ENCODE measurements around the gene TMEM186. TPM values are rescaled to one million over a fixed set of nuclear protein-coding genes. Genes with fewer than 3 reads are reported as not detected.

Gene TMEM186
- total and polyA plus RNA-seq, 8 donors: 2.7 to 9.3 (median 4.4) TPM

- ATAC-seq (no peak), FAIRE-seq (no peak), DNase-seq (no peak)
- Histone ChIP-seq H3K36me3 (peaks cover 0 to 47% (median 4%) of the 10 kb centered on the region in 3 donors), H3K27ac (no peak overlapping the region), H3K4me3 (no peak overlapping the region), H3K27me3 (no peaks in the 10 kb centered on the region), H3K9me3 (no peaks in the 10 kb centered on the region), H3K4me1 (no peaks in the 10 kb centered on the region)
- intact Hi-C loops (cut with DNase I): no loop called here
- no peak for TF ChIP-seq CTCF (IDR thresholded peaks at IDR 0.05)
- WGBS, 2 donors: 90 to 92% methylated on average over 18 of the region's 18 CpGs
Measured at GRCh38 chr16:8764525-8765250, 32.8 kb downstream of the TMEM186 start.

GRCh38 chr16:8763899-8764298 is 33.5 kb downstream of the TMEM186 start:
- Histone ChIP-seq H3K27me3 (no peaks in the 10 kb centered on the region), H3K36me3 (peaks cover 0 to 45% (median 4%) of the 10 kb centered on the region in 3 donors), H3K27ac (no peak overlapping the region), H3K4me1 (no peaks in the 10 kb centered on the region), H3K4me3 (no peak overlapping the region), H3K9me3 (no peaks in the 10 kb centered on the region)
- TF ChIP-seq CTCF (IDR thresholded peaks at IDR 0.05): no peak
- FAIRE-seq (no peak), DNase-seq (peak in 1 of 6 donors; percentile 34), ATAC-seq (no peak)
- 85 to 86% methylated on average over 10 of the region's 10 CpGs for WGBS, 2 donors
- intact Hi-C loops (cut with DNase I): no loop called here

DNA sequence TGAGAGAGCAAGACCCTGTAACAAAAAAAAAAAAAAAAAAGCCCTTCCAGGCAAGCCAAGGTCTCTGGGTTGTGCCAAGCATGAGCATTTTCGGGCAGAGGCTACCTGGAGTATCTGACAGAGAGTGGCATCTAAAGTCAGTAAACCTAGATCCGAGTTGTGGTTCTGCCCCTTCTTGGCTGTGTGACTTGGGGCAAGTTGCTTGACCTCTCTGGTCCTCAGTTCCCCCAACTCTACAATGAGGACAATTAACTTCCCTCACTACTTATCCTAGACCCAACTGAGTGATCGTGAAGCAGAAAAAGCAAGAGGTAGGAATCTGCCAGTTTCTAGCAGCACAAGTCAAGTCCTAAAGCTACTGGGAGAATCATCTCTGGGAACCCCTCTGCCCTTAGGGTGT is 34.4 kb downstream of the TMEM186 start:
- H3K9me3 ChIP-seq: no peaks in the 10 kb centered on the region
- 94 to 96% methylated on average over 3 of the region's 3 CpGs for WGBS, 2 donors
- intact Hi-C loops (cut with DNase I): no loop called here
- H3K27me3 ChIP-seq: no peaks in the 10 kb centered on the region
- no peak for TF ChIP-seq CTCF (IDR thresholded peaks at IDR 0.05)
- no peak for FAIRE-seq
- H3K4me3 ChIP-seq: no peak overlapping the region
- H3K36me3 ChIP-seq: peaks cover 0 to 37% (median 0%) of the 10 kb centered on the region in 3 donors
- DNase-seq: no peak
- no peak overlapping the region for H3K27ac ChIP-seq
- no peak for ATAC-seq
- H3K4me1 ChIP-seq: no peaks in the 10 kb centered on the region

DNA sequence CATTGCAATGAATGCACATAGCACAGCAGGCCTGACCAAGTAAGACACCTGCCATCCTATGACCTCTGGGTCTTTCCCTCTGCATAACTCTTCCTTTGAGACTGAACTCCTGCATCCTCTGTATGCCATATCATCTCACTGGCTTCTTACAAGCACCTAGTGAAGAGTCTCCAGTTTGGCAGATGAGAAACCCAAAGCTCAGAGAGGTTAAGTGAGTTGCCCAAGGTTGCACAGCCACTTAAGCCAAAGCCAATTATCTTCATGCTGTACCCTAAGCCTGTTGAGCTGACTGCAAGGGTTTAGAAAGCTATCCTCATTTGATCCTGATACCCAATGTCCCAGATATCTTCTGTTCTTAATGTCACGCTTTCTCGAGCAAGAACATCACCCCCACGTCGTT is 35.2 kb downstream of the TMEM186 start:
- Histone ChIP-seq H3K27ac (no peak overlapping the region), H3K27me3 (no peaks in the 10 kb centered on the region), H3K4me1 (no peaks in the 10 kb centered on the region), H3K4me3 (no peak overlapping the region), H3K36me3 (peaks cover 0 to 34% (median 0%) of the 10 kb centered on the region in 3 donors), H3K9me3 (no peaks in the 10 kb centered on the region)
- intact Hi-C loops (cut with DNase I): no loop called here
- no peak for FAIRE-seq
- DNase-seq: no peak
- no peak for TF ChIP-seq CTCF (IDR thresholded peaks at IDR 0.05)
- no peak for ATAC-seq
- 88 to 92% methylated on average over 4 of the region's 4 CpGs for WGBS, 2 donors

DNA sequence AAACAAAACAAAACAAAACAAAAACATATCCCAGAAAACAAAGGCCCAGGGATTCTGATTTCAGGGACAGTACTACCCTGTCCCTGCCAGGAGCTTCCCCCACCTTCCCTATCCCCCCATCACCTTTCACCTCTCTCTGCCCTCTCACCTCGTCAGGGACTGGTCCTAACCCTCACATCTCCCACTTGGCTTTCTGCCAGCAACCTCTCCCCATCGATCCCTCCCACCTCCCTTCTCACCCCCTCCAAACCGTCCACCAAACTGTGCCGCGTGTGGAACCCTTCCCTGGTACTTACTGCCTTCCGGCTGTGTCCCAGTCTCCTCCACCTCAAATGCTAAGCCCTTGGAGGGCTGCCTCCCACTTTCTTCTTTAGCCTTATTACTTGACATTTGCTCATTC is 36.4 kb downstream of the TMEM186 start:
- DNase-seq (peak in 1 of 6 donors; percentile 22), ATAC-seq (peak in 1 of 4 donors; percentile 21), FAIRE-seq (no peak)
- Histone ChIP-seq H3K27ac (no peak overlapping the region), H3K27me3 (no peaks in the 10 kb centered on the region), H3K36me3 (peaks cover 0 to 33% (median 0%) of the 10 kb centered on the region in 3 donors), H3K4me3 (no peak overlapping the region), H3K9me3 (no peaks in the 10 kb centered on the region), H3K4me1 (no peaks in the 10 kb centered on the region)
- 77 to 82% methylated on average over 6 of the region's 6 CpGs for WGBS, 2 donors
- no peak for TF ChIP-seq CTCF (IDR thresholded peaks at IDR 0.05)
- intact Hi-C loops (cut with DNase I): no loop called here

Data from pancreas (tissue), 10 donors.